Testis (tissue), 2 donors: ENCODE data around the gene TECR.

Experiments
- POLR2A ChIP-seq: fragments of 450-650 bp; IDR thresholded peaks from one replicate; pipeline ENCODE4 v1.6.1; 2017; ENCODE audit warnings: antibody characterized with exemption, mild to moderate bottlenecking, moderate library complexity
- TF ChIP-seq, protein P1 (sequence below), 3 experiments: fragments of 450-650 bp in 2 of 3; fragments of 200-600 bp in 1 of 3; sonication (generic) in 1 of 3; IDR thresholded peaks; one replicate each; pipeline ENCODE4 v1.5.1; 2016 to 2019; ENCODE audit warnings: antibody characterized with exemption in 3 of 3, mild to moderate bottlenecking in 2 of 3, moderate library complexity in 1 of 3

DNA sequence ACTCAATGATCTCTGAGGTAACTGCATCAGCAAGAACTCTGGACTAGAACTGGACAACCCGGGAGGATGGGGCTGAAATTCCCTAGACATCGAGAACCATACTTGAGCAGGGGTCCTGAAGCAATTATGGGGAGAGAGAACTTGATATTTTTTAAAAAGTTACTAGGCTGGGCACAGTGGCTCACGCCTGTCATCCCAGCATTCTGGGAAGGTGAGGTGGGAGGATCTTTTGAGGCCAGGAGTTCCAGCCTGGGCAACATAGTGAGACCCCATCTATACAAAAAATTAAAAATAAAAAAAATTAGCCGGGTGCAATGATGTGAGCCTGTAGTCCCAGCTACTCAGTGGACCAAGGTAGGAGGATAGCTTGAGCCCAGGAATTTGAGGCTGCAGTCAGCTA lies 8.9 kb upstream of the TECR start:
- TF ChIP-seq, protein P1, sequence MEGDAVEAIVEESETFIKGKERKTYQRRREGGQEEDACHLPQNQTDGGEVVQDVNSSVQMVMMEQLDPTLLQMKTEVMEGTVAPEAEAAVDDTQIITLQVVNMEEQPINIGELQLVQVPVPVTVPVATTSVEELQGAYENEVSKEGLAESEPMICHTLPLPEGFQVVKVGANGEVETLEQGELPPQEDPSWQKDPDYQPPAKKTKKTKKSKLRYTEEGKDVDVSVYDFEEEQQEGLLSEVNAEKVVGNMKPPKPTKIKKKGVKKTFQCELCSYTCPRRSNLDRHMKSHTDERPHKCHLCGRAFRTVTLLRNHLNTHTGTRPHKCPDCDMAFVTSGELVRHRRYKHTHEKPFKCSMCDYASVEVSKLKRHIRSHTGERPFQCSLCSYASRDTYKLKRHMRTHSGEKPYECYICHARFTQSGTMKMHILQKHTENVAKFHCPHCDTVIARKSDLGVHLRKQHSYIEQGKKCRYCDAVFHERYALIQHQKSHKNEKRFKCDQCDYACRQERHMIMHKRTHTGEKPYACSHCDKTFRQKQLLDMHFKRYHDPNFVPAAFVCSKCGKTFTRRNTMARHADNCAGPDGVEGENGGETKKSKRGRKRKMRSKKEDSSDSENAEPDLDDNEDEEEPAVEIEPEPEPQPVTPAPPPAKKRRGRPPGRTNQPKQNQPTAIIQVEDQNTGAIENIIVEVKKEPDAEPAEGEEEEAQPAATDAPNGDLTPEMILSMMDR (IDR thresholded peaks at IDR 0.05) = no peak
- no peak for TF ChIP-seq POLR2A
